H1 (cell line): ENCODE results near the gene PRR5L. TPM values are rescaled to one million over a fixed set of nuclear protein-coding genes. Genes with fewer than 3 reads are reported as not detected.

Source experiments
- CTCF ChIA-PET: fragments of 300-600 bp; sonication (Branson Sonifier 250); formaldehyde crosslinking; loops from one replicate; lab custom pipeline; 2021; ENCODE audit not compliant: partially characterized antibody; lab: Charles Lee
- POLR2A ChIA-PET: fragments of 300-600 bp; sonication (Branson Sonifier 250); formaldehyde crosslinking; loops from one replicate; lab custom pipeline; 2021; ENCODE audit warnings: inconsistent platforms; ENCODE audit not compliant: partially characterized antibody; lab: Charles Lee
- DNase-seq, 2 experiments: peaks; one replicate each; pipeline versions ENCODE4 v3.0.0 to v3.0.0-alpha.2; 2010 to 2022; ENCODE audit warnings: low spot score in 2 of 2, low read depth in 1 of 2, mixed read lengths in 1 of 2
- FAIRE-seq: peaks from 2 replicates; lab custom pipeline; 2011; peaks lifted over from hg19 to GRCh38; lab: Jason Lieb, UNC
- H2AFZ ChIP-seq: 2 replicates; pipeline ENCODE4 v1.8.1; 2012; ENCODE audit warnings: low read length, inconsistent platforms
- H2AK5ac ChIP-seq: 2 replicates; pipeline ENCODE4 v1.6.1; 2013; ENCODE audit warnings: low read depth, low read length
- H2BK120ac ChIP-seq: replicated peaks from 2 replicates; pipeline ENCODE3; 2013; ENCODE audit warnings: low read depth, low read length, inconsistent platforms
- H2BK12ac ChIP-seq: 2 replicates; pipeline ENCODE4 v1.6.1; 2013; ENCODE audit warnings: low read depth, low read length
- H2BK15ac ChIP-seq: 2 replicates; pipeline ENCODE4 v1.6.1; 2013; ENCODE audit warnings: low read length
- H2BK20ac ChIP-seq: 2 replicates; pipeline ENCODE4 v1.6.1; 2013; ENCODE audit warnings: low read length
- H2BK5ac ChIP-seq: 2 replicates; pipeline ENCODE4 v1.6.1; 2013; ENCODE audit warnings: low read depth, low read length
- H3K14ac ChIP-seq: 2 replicates; pipeline ENCODE4 v1.6.1; 2013; ENCODE audit warnings: inconsistent platforms; ENCODE audit not compliant: insufficient read length
- H3K18ac ChIP-seq: 2 replicates; pipeline ENCODE4 v1.6.1; 2013; ENCODE audit warnings: low read length; ENCODE audit errors: extremely low read depth
- H3K23ac ChIP-seq: 2 replicates; pipeline ENCODE4 v1.6.1; 2013; ENCODE audit warnings: inconsistent platforms; ENCODE audit not compliant: insufficient read length
- H3K23me2 ChIP-seq: 2 replicates; pipeline ENCODE4 v1.6.1; 2013; ENCODE audit warnings: low read depth, low read length
- H3K27ac ChIP-seq: 2 replicates; pipeline ENCODE4 v1.6.1; 2011; ENCODE audit warnings: low read depth, low read length, inconsistent platforms
- H3K27me3 ChIP-seq, 4 experiments: replicated peaks in 1 of 4; 1 replicate in 1 of 4; 2 replicates in 3 of 4; pipeline versions ENCODE4 v1.6.1 to v1.8.1; 2011 to 2013; ENCODE audit warnings: low read length in 3 of 4, mild to moderate bottlenecking in 3 of 4, inconsistent platforms in 2 of 4, mixed read lengths in 2 of 4, moderate library complexity in 1 of 4; ENCODE audit not compliant: control insufficient read depth in 3 of 4, insufficient read depth in 3 of 4; ENCODE audit errors: extremely low read depth in 1 of 4
- H3K36me3 ChIP-seq, 4 experiments: 2 replicates each; pipeline versions ENCODE4 v1.6.1 to v1.8.1; 2011 to 2013; ENCODE audit warnings: mild to moderate bottlenecking in 4 of 4, low read length in 3 of 4, moderate library complexity in 2 of 4, control low read depth in 1 of 4, inconsistent platforms in 1 of 4; ENCODE audit not compliant: insufficient read depth in 4 of 4, control insufficient read depth in 2 of 4
- H3K4ac ChIP-seq: replicated peaks from 2 replicates; pipeline ENCODE3; 2013; ENCODE audit warnings: low read length, low read depth, mixed read lengths, inconsistent platforms; ENCODE audit not compliant: insufficient read length
- H3K4me1 ChIP-seq, 4 experiments: replicated peaks in 1 of 4; 1 replicate in 1 of 4; 2 replicates in 3 of 4; pipeline versions ENCODE4 v1.6.1 to v1.8.1; 2011 to 2013; ENCODE audit warnings: low read length in 3 of 4, inconsistent platforms in 2 of 4, mixed read lengths in 1 of 4; ENCODE audit not compliant: insufficient read depth in 4 of 4, control insufficient read depth in 3 of 4
- H3K4me2 ChIP-seq, 2 experiments: 2 replicates each; pipeline versions ENCODE4 v1.6.1 to v1.8.1; 2011 to 2013; ENCODE audit warnings: low read depth in 2 of 2, low read length in 2 of 2, control low read depth in 1 of 2, inconsistent platforms in 1 of 2, mild to moderate bottlenecking in 1 of 2; ENCODE audit not compliant: insufficient read depth in 1 of 2
- H3K4me3 ChIP-seq, 4 experiments: fragments of 200-600, 300-600 bp in 1 of 4; sonication (generic), shearing (Covaris generic), sonication (Bioruptor Twin) in 1 of 4; 2 replicates each; pipeline versions ENCODE4 v1.5.1 to v1.8.1; 2011 to 2016; ENCODE audit warnings: low read length in 4 of 4, low read depth in 3 of 4, control low read depth in 2 of 4, inconsistent platforms in 2 of 4, mild to moderate bottlenecking in 2 of 4, mixed read lengths in 1 of 4, moderate library complexity in 1 of 4; ENCODE audit not compliant: insufficient read depth in 2 of 4; ENCODE audit errors: extremely low read depth in 1 of 4
- H3K56ac ChIP-seq: replicated peaks from 2 replicates; pipeline ENCODE3; 2013; ENCODE audit warnings: low read depth, mild to moderate bottlenecking, mixed read lengths, low read length, inconsistent platforms; ENCODE audit not compliant: insufficient read length
- H3K79me1 ChIP-seq: 2 replicates; pipeline ENCODE4 v1.6.1; 2013; ENCODE audit warnings: low read depth, low read length, control low read depth
- H3K79me2 ChIP-seq, 2 experiments: 2 replicates each; pipeline versions ENCODE4 v1.6.1 to v1.8.1; 2012 to 2013; ENCODE audit warnings: low read length in 2 of 2, mild to moderate bottlenecking in 2 of 2, inconsistent platforms in 1 of 2; ENCODE audit not compliant: insufficient read depth in 2 of 2, control insufficient read depth in 1 of 2
- H3K9ac ChIP-seq, 4 experiments: replicated peaks in 1 of 4; 1 replicate in 1 of 4; 2 replicates in 3 of 4; pipeline versions ENCODE4 v1.6.1 to v1.8.1; 2011 to 2013; ENCODE audit warnings: low read depth in 3 of 4, low read length in 3 of 4, control low read depth in 2 of 4, mild to moderate bottlenecking in 2 of 4, moderate library complexity in 2 of 4, inconsistent platforms in 1 of 4; ENCODE audit errors: extremely low read depth in 1 of 4
- H3K9me3 ChIP-seq, 2 experiments: 2 replicates each; pipeline versions ENCODE4 v1.6.1 to v1.8.1; 2012 to 2013; ENCODE audit warnings: mild to moderate bottlenecking in 2 of 2, moderate library complexity in 2 of 2, control low read depth in 1 of 2, inconsistent platforms in 1 of 2, low read depth in 1 of 2, low read length in 1 of 2, mixed read lengths in 1 of 2; ENCODE audit not compliant: insufficient read depth in 2 of 2
- H4K20me1 ChIP-seq, 2 experiments: replicated peaks in 1 of 2; 2 replicates each; pipeline versions ENCODE3 to v1.8.1; 2011 to 2013; ENCODE audit warnings: inconsistent platforms in 2 of 2, low read length in 2 of 2, mild to moderate bottlenecking in 1 of 2; ENCODE audit not compliant: insufficient read depth in 2 of 2, control insufficient read depth in 1 of 2
- H4K5ac ChIP-seq: 2 replicates; pipeline ENCODE4 v1.6.1; 2013; ENCODE audit warnings: low read length, low read depth, mixed read lengths, inconsistent platforms; ENCODE audit not compliant: insufficient read length
- H4K8ac ChIP-seq: 2 replicates; pipeline ENCODE4 v1.8.0; 2013; ENCODE audit warnings: mild to moderate bottlenecking, moderate library complexity, low read length, inconsistent platforms; ENCODE audit not compliant: insufficient read depth; ENCODE audit errors: extremely low read depth
- H4K91ac ChIP-seq: replicated peaks from 2 replicates; pipeline ENCODE3; 2013; ENCODE audit warnings: low read length, mixed read lengths, inconsistent platforms; ENCODE audit not compliant: insufficient read length
- CBX8 ChIP-seq: fragments of 300-800, 300-1000 bp; sonication (generic); IDR thresholded peaks from 2 replicates; pipeline ENCODE4 v1.7.1; 2016; ENCODE audit warnings: low read depth, low read length, borderline replicate concordance
- JUND ChIP-seq: IDR thresholded peaks from 2 replicates; pipeline ENCODE4 v1.6.1; 2011; ENCODE audit warnings: mild to moderate bottlenecking, improper control_type of control experiment, low read length
- NRF1 ChIP-seq: IDR thresholded peaks from 2 replicates; pipeline ENCODE4 v1.6.1; 2011; ENCODE audit warnings: mild to moderate bottlenecking, low read depth, low read length, improper control_type of control experiment
- PHF8 ChIP-seq: fragments of 200-600 bp; sonication (generic); conservative IDR thresholded peaks from 2 replicates; pipeline ENCODE4 v1.7.1; 2012; ENCODE audit warnings: low read depth, mild to moderate bottlenecking, inconsistent platforms, low read length, moderate library complexity
- SRF ChIP-seq: IDR thresholded peaks from 2 replicates; pipeline ENCODE4 v1.6.1; 2011; ENCODE audit warnings: mild to moderate bottlenecking, low read depth, low read length, moderate library complexity
- TEAD4 ChIP-seq: IDR thresholded peaks from 2 replicates; pipeline ENCODE4 v1.6.1; 2012; ENCODE audit warnings: low read depth, low read length, inconsistent platforms, mixed read lengths
- WGBS, 2 experiments: shearing (Covaris generic) in 1 of 2; methylation state at CpG; one replicate each; pipeline versions ENCODE4 v1.1.6 to v1.1.7; 2013 to 2015; ENCODE audit warnings: low lambda C conversion rate in 2 of 2, mixed read lengths in 2 of 2, inconsistent platforms in 1 of 2, low coverage in 1 of 2, missing lambda C conversion rate in 1 of 2; ENCODE audit not compliant: insufficient replicate concordance in 2 of 2, insufficient coverage in 1 of 2, insufficient read length in 1 of 2; ENCODE audit errors: extremely low coverage in 1 of 2, missing lambda C conversion rate in 1 of 2; 5-methylcytosine and 5-hydroxymethylcytosine counted together
- polyA plus RNA-seq, 7 experiments: library from polyadenylated mRNA; depleted of rRNA in 3 of 7; stranded (reverse) in 5 of 7; unstranded in 2 of 7; fragments of >200 nt in 5 of 7; fragments of 200-250 nt in 2 of 7; gene quantifications; 1 replicate in 5 of 7; 2 replicates in 1 of 7; 4 replicates in 1 of 7; pipeline versions ENCODE4 v1.2.1 to v1.2.3, GENCODE V29; 2011 to 2013; ENCODE audit warnings: missing spikeins in 2 of 7, mixed read lengths in 2 of 7
- total RNA-seq: library from RNA; stranded (reverse); fragmentation: NEBNext Ultra II Directional; extraction: Animal tissue kit (Norgen Biotek cat#: 25700); gene quantifications from 2 replicates; pipeline ENCODE4 v1.2.1, GENCODE V29; 2021

Gene PRR5L
- total and polyA plus RNA-seq, 2 of the 8 experiments (the other 6 are each of a cell fraction or from before 2014, with no cell fraction given) = 6.6 to 10.1 TPM

GRCh38 chr11:36447947-36448346, 151.9 kb downstream of the PRR5L start:
- Histone ChIP-seq H3K4me3 (no peak overlapping the region), H3K27me3 (no peaks in the 10 kb centered on the region), H3K4me1 (no peaks in the 10 kb centered on the region), H3K27ac (no peak overlapping the region), H2BK12ac (no peak overlapping the region), H3K79me2 (no peaks in the 10 kb centered on the region), H3K9ac (no peak overlapping the region), H4K8ac (no peak overlapping the region), H3K56ac (no peak overlapping the region), H2AK5ac (no peak overlapping the region), H3K4me2 (no peak overlapping the region), H4K20me1 (no peaks in the 10 kb centered on the region), H3K23ac (no peak overlapping the region), H4K5ac (no peak overlapping the region), H3K36me3 (peaks cover 0 to 5% (median under 1%) of the 10 kb centered on the region in 4 experiments; a peak in 2 of 8 replicates), H2BK120ac (no peak overlapping the region), H3K14ac (no peak overlapping the region), H3K79me1 (no peaks in the 10 kb centered on the region), H2BK15ac (no peak overlapping the region), H3K23me2 (no peaks in the 10 kb centered on the region), H4K91ac (no peak overlapping the region), H2BK20ac (no peak overlapping the region), H3K4ac (no peak overlapping the region), H3K9me3 (no peaks in the 10 kb centered on the region), H2AFZ (no peak overlapping the region), H3K18ac (no peak overlapping the region), H2BK5ac (no peak overlapping the region)
- CTCF ChIA-PET = interaction anchor here (1.8 to 2.2 kb wide), 3 partner anchors 21 to 148 kb away, joined by 3 to 11 read pairs (median 5); no protein-coding TSS in a partner anchor
- no peak for DNase-seq
- no peak for FAIRE-seq
- POLR2A ChIA-PET = no interaction called here
- 84% methylated on average over 7 of the region's 8 CpGs; no CpG with 5 or more reads in 1 of the 2 experiments for WGBS, 2 experiments
- TF ChIP-seq SRF (no peak), CBX8 (no peak), JUND (no peak), PHF8 (no peak), NRF1 (no peak), TEAD4 (0 out of 2 replicates have a peak, but pooled peaks have one; percentile 24)
